ENCODE measurements around the gene BLVRB.

- TF ChIP-seq CTCF (IDR thresholded peaks at IDR 0.05): no peak
- no peak for TF ChIP-seq POLR2A (IDR thresholded peaks at IDR 0.05)
- no peak for TF ChIP-seq EP300 (IDR thresholded peaks at IDR 0.05)
Observed at GRCh38 chr19:40446263-40446784, 19.2 kb downstream of the BLVRB start.
